ENCODE results near the gene RABL6. TPM values are rescaled to one million over a fixed set of nuclear protein-coding genes. Genes with fewer than 3 reads are reported as not detected.

Gene RABL6
- total and polyA plus RNA-seq, 2 of the 4 experiments (the other 2 are of a cell fraction): 37.1 to 47.5 TPM

GRCh38 chr9:136839229-136840139 lies 31.7 kb downstream of the RABL6 start:
- dilution Hi-C loops (cut with HindIII; ENCODE audit: low sequenced_read_pairs, unreplicated experiment) (no loop called here), intact Hi-C loops (cut with micrococcal nuclease) (no loop called here), in situ Hi-C loops (cut with MboI; ENCODE audit: low sequenced_read_pairs) (no loop called here)
- H3K4me3 ChIP-seq (ENCODE audit: insufficient read depth, low read depth, low read length): no peak overlapping the region
- H3K9me1 ChIP-seq (ENCODE audit: insufficient read depth, low read length): peaks cover 7% of the 10 kb centered on the region; the same call in 1 of the 2 replicates
- ATAC-seq (ENCODE audit: low read depth) (no peak), DNase-seq (no peak)
- H3K14ac ChIP-seq (replicated peaks; ENCODE audit: low read depth, low read length): no peak overlapping the region
- H2BK120ac ChIP-seq (ENCODE audit: low read depth, low read length): no peak overlapping the region
- no peak overlapping the region for H3K4me2 ChIP-seq (ENCODE audit: low read depth, low read length)
- H3K79me1 ChIP-seq (ENCODE audit: low read depth in 1 of 2, low read length in 2 of 2): peaks cover 0 to 6% of the 10 kb centered on the region in 2 experiments; a peak in 1 of 4 replicates
- POLR2A ChIA-PET (ENCODE audit: unreplicated experiment): no interaction called here
- H2BK15ac ChIP-seq (ENCODE audit: low read depth, low read length): no peak overlapping the region
- no peak overlapping the region for H4K91ac ChIP-seq (ENCODE audit: insufficient read depth, low read depth, low read length)
- BruUV-seq (replicated peaks): no TSS peak
- H3K23ac ChIP-seq (ENCODE audit: low read depth, low read length): no peak overlapping the region
- peaks cover 2% of the 10 kb centered on the region; the same call in 1 of the 2 replicates for H3K27me3 ChIP-seq (ENCODE audit: control insufficient read depth, insufficient read depth, low read length)
- no peak overlapping the region for H3K18ac ChIP-seq (ENCODE audit: low read depth, low read length)
- H3K9ac ChIP-seq (ENCODE audit: low read depth, low read length): no peak overlapping the region
- H2BK5ac ChIP-seq (ENCODE audit: low read depth, low read length, poor library complexity, severe bottlenecking): no peak overlapping the region
- no peak overlapping the region for H4K5ac ChIP-seq (ENCODE audit: low read depth, low read length)
- CTCF ChIA-PET: no interaction called here
- no peak overlapping the region for H2BK20ac ChIP-seq (ENCODE audit: low read depth, low read length)
- H3K27ac ChIP-seq (ENCODE audit: insufficient read depth, low read length): no peak overlapping the region
- H4K20me1 ChIP-seq (ENCODE audit: insufficient read depth, low read length): peaks cover 17% of the 10 kb centered on the region
- H3K4me1 ChIP-seq (ENCODE audit: control insufficient read depth, insufficient read depth, low read length): peaks cover 9% of the 10 kb centered on the region
- no peak overlapping the region for H3K4ac ChIP-seq (ENCODE audit: low read depth, low read length)
- H2AK9ac ChIP-seq (replicated peaks; ENCODE audit: low read depth, low read length, poor library complexity): no peak overlapping the region
- no peak overlapping the region for H4K8ac ChIP-seq (ENCODE audit: low read depth in 2 of 2, low read length in 2 of 2)
- H3K56ac ChIP-seq (ENCODE audit: extremely low read depth, insufficient read depth, low read length): no peak overlapping the region
- no peak for TF ChIP-seq MXI1 (IDR thresholded peaks at IDR 0.05; ENCODE audit: borderline replicate concordance, low read depth, low read length)
- no peak for TF ChIP-seq RFX5 (IDR thresholded peaks at IDR 0.05; ENCODE audit: low read depth, low read length)
- TF ChIP-seq ELK1 (IDR thresholded peaks at IDR 0.05; ENCODE audit: borderline replicate concordance, low read depth, low read length): no peak
- no peaks in the 10 kb centered on the region for H3K9me3 ChIP-seq (ENCODE audit: control insufficient read depth, insufficient read depth, low read length)
- no peak overlapping the region for H2AK5ac ChIP-seq (ENCODE audit: low read depth, low read length)
- peaks cover 14% of the 10 kb centered on the region for H3K36me3 ChIP-seq (ENCODE audit: control insufficient read depth, insufficient read depth, low read length)
- no peak overlapping the region for H2AFZ ChIP-seq (replicated peaks; ENCODE audit: low read length, poor library complexity)
- 80% methylated on average over 1 of the region's 36 CpGs; no CpG with 5 or more reads in 1 of the 2 experiments for WGBS, 2 experiments (ENCODE audit: extremely low coverage in 2 of 2, insufficient read length in 1 of 2)

All from IMR-90 (cell line).